Natural killer cell (primary cell): ENCODE results near the gene ZNF497. TPM values are rescaled to one million over a fixed set of nuclear protein-coding genes. Genes with fewer than 3 reads are reported as not detected.
"Not testable (repeated sequence)": the region's sequence is repeated elsewhere in the genome, so short reads cannot be mapped to it uniquely, and the experiment has no call there.

ENCODE experiments used
- ATAC-seq, 3 donors: fragments of 150-1000 bp in 2 of 3; fragments of 200-7000 bp in 1 of 3; cut with Tn5 transposase; 1 replicate in 1 of 3; 2 replicates in 2 of 3; pipeline ENCODE4 v1.10.0; 2021; ENCODE audit warnings: mild to moderate bottlenecking in 2 of 3, moderate library complexity in 2 of 3
- DNase-seq, 2 donors: peaks; one replicate each; pipeline versions ENCODE4 v3.0.0 to v3.0.0-alpha.2; 2013 to 2021; ENCODE audit warnings: mixed read lengths in 1 of 2
- H3K27ac ChIP-seq: one replicate; pipeline ENCODE4 v1.5.1; 2013; ENCODE audit warnings: mild to moderate bottlenecking, low read length
- H3K27me3 ChIP-seq: one replicate; pipeline ENCODE4 v1.6.1; 2013; ENCODE audit warnings: low read length; ENCODE audit not compliant: control insufficient read depth, insufficient read depth
- H3K36me3 ChIP-seq: one replicate; pipeline ENCODE4 v1.6.1; 2013; ENCODE audit warnings: low read length; ENCODE audit not compliant: control insufficient read depth, insufficient read depth
- H3K4me1 ChIP-seq: one replicate; pipeline ENCODE4 v1.6.1; 2013; ENCODE audit warnings: low read length; ENCODE audit not compliant: control insufficient read depth, insufficient read depth
- H3K4me3 ChIP-seq: one replicate; pipeline ENCODE4 v1.5.1; 2013; ENCODE audit warnings: low read length
- H3K9me3 ChIP-seq: one replicate; pipeline ENCODE4 v1.6.1; 2013; ENCODE audit warnings: low read length; ENCODE audit not compliant: control insufficient read depth, insufficient read depth
- H3K27ac Mint-ChIP-seq, 2 donors: one replicate each; pipeline ENCODE4 v1.8.0; 2022; ENCODE audit warnings: mild to moderate bottlenecking in 2 of 2, mixed read lengths in 2 of 2, moderate library complexity in 1 of 2
- H3K27me3 Mint-ChIP-seq, 2 donors: one replicate each; pipeline ENCODE4 v1.8.0; 2022; ENCODE audit warnings: low read depth in 2 of 2, mixed read lengths in 2 of 2
- H3K36me3 Mint-ChIP-seq: one replicate; pipeline ENCODE4 v1.8.0; 2022; ENCODE audit warnings: mixed read lengths
- H3K4me1 Mint-ChIP-seq, 2 donors: one replicate each; pipeline ENCODE4 v1.8.0; 2022; ENCODE audit warnings: mixed read lengths in 2 of 2
- H3K4me3 Mint-ChIP-seq: one replicate; pipeline ENCODE4 v1.8.0; 2022; ENCODE audit warnings: mild to moderate bottlenecking, moderate library complexity, mixed read lengths
- H3K9me3 Mint-ChIP-seq, 2 donors: one replicate each; pipeline ENCODE4 v1.8.0; 2022; ENCODE audit warnings: mixed read lengths in 2 of 2
- CTCF ChIP-seq: fragments of 200-600 bp; IDR thresholded peaks from one replicate; pipeline ENCODE4 v1.8.0; 2022; ENCODE audit warnings: antibody characterized with exemption
- WGBS: methylation state at CpG from one replicate; pipeline ENCODE4 v1.1.7; 2013; ENCODE audit warnings: missing lambda C conversion rate; ENCODE audit not compliant: insufficient coverage; 5-methylcytosine and 5-hydroxymethylcytosine counted together
- intact Hi-C: fragments of 100-400 bp; cut with micrococcal nuclease; formaldehyde crosslinking; loops from one replicate; pipeline ENCODE4 v1.14.2; 2022
- total RNA-seq, 4 donors: library from RNA; stranded (reverse); fragments of 120-200 nt in 1 of 4; gene quantifications; one replicate each; pipeline versions ENCODE4 v1.2.3 to v1.2.4, GENCODE V29; 2013 to 2022

The ZNF497 gene
- total RNA-seq, 3 donors from 2014 or later (not counting 1 experiment from before 2014, with no cell fraction given) = 0.40 to 0.61 (median 0.60) TPM

DNA sequence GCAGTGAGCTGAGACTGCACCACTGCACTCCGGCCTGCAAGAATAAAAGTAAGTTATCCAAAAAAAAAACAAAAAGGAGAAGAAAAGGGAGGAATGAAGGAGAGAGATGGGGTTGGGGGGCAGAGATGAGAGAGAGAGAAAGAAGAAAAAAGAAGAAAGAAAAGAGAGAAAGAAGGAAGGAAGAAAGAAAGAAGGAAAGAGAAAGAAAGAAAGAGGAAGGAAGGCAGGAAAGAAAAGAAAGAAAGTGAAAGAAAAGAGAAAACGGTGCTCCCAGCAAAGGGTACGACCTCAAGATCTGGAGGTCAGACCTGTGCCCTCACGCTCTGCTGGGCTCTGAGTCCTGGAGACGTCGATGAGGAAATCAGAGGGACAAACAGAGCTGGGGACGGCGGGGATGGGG lies 13.0 kb downstream of the ZNF497 start:
- Mint-ChIP-seq H3K36me3 (no peaks in the 10 kb centered on the region), H3K27me3 (peaks cover 0 to 29% of the 10 kb centered on the region in 2 donors), H3K9me3 (no peaks in the 10 kb centered on the region), H3K4me3 (no peak overlapping the region), H3K4me1 (peaks cover 6 to 15% of the 10 kb centered on the region in 2 donors), H3K27ac (no peak overlapping the region)
- DNase-seq = no peak
- Histone ChIP-seq H3K36me3 (no peaks in the 10 kb centered on the region), H3K27me3 (no peaks in the 10 kb centered on the region), H3K27ac (no peak overlapping the region), H3K4me1 (peaks cover 23% of the 10 kb centered on the region), H3K9me3 (no peaks in the 10 kb centered on the region), H3K4me3 (no peak overlapping the region)
- WGBS = 73% methylated on average over 8 of the region's 8 CpGs
- intact Hi-C loops = no loop called here
- ATAC-seq = no peak
- TF ChIP-seq CTCF = no peak

DNA sequence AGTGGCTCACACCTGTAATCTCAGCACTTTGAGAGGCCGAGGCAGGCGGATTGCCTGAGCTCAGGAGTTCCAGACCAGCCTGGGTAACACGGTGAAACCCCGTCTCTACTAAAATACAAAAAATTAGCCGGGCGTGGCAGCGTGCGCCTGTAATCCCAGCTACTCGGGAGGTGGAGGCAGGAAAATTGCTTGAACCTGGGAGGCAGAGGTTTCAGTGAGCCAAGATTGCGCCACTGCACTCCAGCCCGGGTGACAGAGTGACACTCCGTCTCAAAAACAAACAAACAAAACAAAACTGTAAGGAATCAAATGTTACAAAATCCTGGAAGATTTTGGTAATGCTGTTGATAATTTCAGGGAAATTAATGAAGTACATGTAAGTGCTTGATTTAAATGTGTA lies 14.5 kb downstream of the ZNF497 start:
- intact Hi-C loops, H3K9me3 Mint-ChIP-seq, ATAC-seq, H3K36me3 Mint-ChIP-seq, H3K27ac ChIP-seq, H3K9me3 ChIP-seq, H3K27me3 ChIP-seq, H3K36me3 ChIP-seq, DNase-seq: not testable (repeated sequence)
- peaks cover 6 to 15% of the 10 kb centered on the region in 2 donors for H3K4me1 Mint-ChIP-seq
- 29% methylated on average over 10 of the region's 12 CpGs for WGBS
- H3K4me3 Mint-ChIP-seq = peak overlapping the region; percentile 90
- H3K27ac Mint-ChIP-seq = peak overlapping the region; percentile 14 to 80
- peaks cover 0 to 27% of the 10 kb centered on the region in 2 donors for H3K27me3 Mint-ChIP-seq
- Histone ChIP-seq H3K4me1 (peaks cover 23% of the 10 kb centered on the region), H3K4me3 (peak overlapping the region; percentile 45)

GRCh38 chr19:58346961-58347929 lies 15.3 kb downstream of the ZNF497 start:
- H3K9me3 Mint-ChIP-seq = no peaks in the 10 kb centered on the region
- Histone ChIP-seq H3K4me3 (peak overlapping the region; percentile 62), H3K9me3 (no peaks in the 10 kb centered on the region), H3K27me3 (no peaks in the 10 kb centered on the region), H3K36me3 (no peaks in the 10 kb centered on the region), H3K4me1 (peaks cover 23% of the 10 kb centered on the region), H3K27ac (peak overlapping the region; percentile 65)
- H3K27me3 Mint-ChIP-seq = peaks cover 0 to 24% of the 10 kb centered on the region in 2 donors
- WGBS = 2% methylated on average over 82 of the region's 82 CpGs
- TF ChIP-seq CTCF = no peak
- peak; percentile 85 to 91 (median 86) for ATAC-seq
- intact Hi-C loops = no loop called here
- H3K4me3 Mint-ChIP-seq = peak overlapping the region; percentile 90
- H3K27ac Mint-ChIP-seq = peak overlapping the region; percentile 14 to 80
- H3K4me1 Mint-ChIP-seq = peaks cover 6 to 15% of the 10 kb centered on the region in 2 donors
- peak; percentile 34 to 81 for DNase-seq
- H3K36me3 Mint-ChIP-seq = no peaks in the 10 kb centered on the region

GRCh38 chr19:58345558-58345957 lies 17.0 kb downstream of the ZNF497 start:
- H3K4me1 ChIP-seq = peaks cover 23% of the 10 kb centered on the region
- peaks cover 6 to 20% of the 10 kb centered on the region in 2 donors for H3K4me1 Mint-ChIP-seq
- H3K36me3 ChIP-seq = no peaks in the 10 kb centered on the region
- H3K4me3 ChIP-seq = no peak overlapping the region
- no peaks in the 10 kb centered on the region for H3K9me3 Mint-ChIP-seq
- intact Hi-C loops = no loop called here
- peak overlapping the region in 1 of 2 donors; percentile 39 for H3K27ac Mint-ChIP-seq
- H3K4me3 Mint-ChIP-seq = peak overlapping the region; percentile 79
- DNase-seq = no peak
- no peak for TF ChIP-seq CTCF
- 87% methylated on average over 4 of the region's 5 CpGs for WGBS
- no peak for ATAC-seq
- no peak overlapping the region for H3K27ac ChIP-seq
- no peaks in the 10 kb centered on the region for H3K27me3 ChIP-seq
- H3K9me3 ChIP-seq = no peaks in the 10 kb centered on the region
- H3K27me3 Mint-ChIP-seq = peaks cover 0 to 24% of the 10 kb centered on the region in 2 donors
- H3K36me3 Mint-ChIP-seq = no peaks in the 10 kb centered on the region
